Natural killer cell treated with Interleukin-12 subunit alpha and Interleukin-12 subunit beta and Interleukin-15 and Interleukin-18, amount 100 ng/mL, for 72 hours (primary cell): ENCODE data around the gene ARL8B. TPM values are rescaled to one million over a fixed set of nuclear protein-coding genes. Genes with fewer than 3 reads are reported as not detected.

Experiments
- ATAC-seq, 2 donors: fragments of 150-1000 bp; cut with Tn5 transposase in 1 of 2; sonication (Bioruptor Pico), chemical (Tn5 transposase) in 1 of 2; 2 replicates each; pipeline ENCODE4 v1.10.0; 2021
- DNase-seq: peaks from one replicate; pipeline ENCODE4 v3.0.0; 2022; ENCODE audit warnings: low spot score
- H3K27ac Mint-ChIP-seq, 2 donors: 1 replicate in 1 of 2; 2 replicates in 1 of 2; pipeline ENCODE4 v1.8.0; 2022; ENCODE audit warnings: mixed read lengths in 2 of 2, mild to moderate bottlenecking in 1 of 2, moderate library complexity in 1 of 2
- H3K27me3 Mint-ChIP-seq, 2 donors: 1 replicate in 1 of 2; 2 replicates in 1 of 2; pipeline ENCODE4 v1.8.0; 2022; ENCODE audit warnings: mixed read lengths in 2 of 2
- H3K36me3 Mint-ChIP-seq: one replicate; pipeline ENCODE4 v1.8.0; 2022; ENCODE audit warnings: mixed read lengths
- H3K4me1 Mint-ChIP-seq, 2 donors: 1 replicate in 1 of 2; 2 replicates in 1 of 2; pipeline ENCODE4 v1.8.0; 2022; ENCODE audit warnings: low read depth in 2 of 2, mixed read lengths in 2 of 2, mild to moderate bottlenecking in 1 of 2
- H3K4me3 Mint-ChIP-seq: one replicate; pipeline ENCODE4 v1.8.0; 2022; ENCODE audit warnings: mixed read lengths
- H3K9me3 Mint-ChIP-seq: 2 replicates; pipeline ENCODE4 v1.8.0; 2022; ENCODE audit warnings: mixed read lengths
- total RNA-seq, 2 donors: library from RNA; stranded (reverse); gene quantifications; one replicate each; pipeline ENCODE4 v1.2.3, GENCODE V29; 2022

The ARL8B gene
- total RNA-seq, 2 donors from 2014 or later = 77.4 to 80.4 TPM

GRCh38 chr3:5221701-5222100 is 99.6 kb downstream of the ARL8B start:
- peaks cover 16% of the 10 kb centered on the region for H3K36me3 Mint-ChIP-seq
- no peak overlapping the region for H3K4me3 Mint-ChIP-seq
- ATAC-seq (peak in 1 of 2 donors; percentile 43), DNase-seq (no peak)
- no peak overlapping the region for H3K27ac Mint-ChIP-seq
- H3K27me3 Mint-ChIP-seq = no peaks in the 10 kb centered on the region
- peaks cover 0 to 4% of the 10 kb centered on the region in 2 donors for H3K4me1 Mint-ChIP-seq
- H3K9me3 Mint-ChIP-seq = no peaks in the 10 kb centered on the region

DNA sequence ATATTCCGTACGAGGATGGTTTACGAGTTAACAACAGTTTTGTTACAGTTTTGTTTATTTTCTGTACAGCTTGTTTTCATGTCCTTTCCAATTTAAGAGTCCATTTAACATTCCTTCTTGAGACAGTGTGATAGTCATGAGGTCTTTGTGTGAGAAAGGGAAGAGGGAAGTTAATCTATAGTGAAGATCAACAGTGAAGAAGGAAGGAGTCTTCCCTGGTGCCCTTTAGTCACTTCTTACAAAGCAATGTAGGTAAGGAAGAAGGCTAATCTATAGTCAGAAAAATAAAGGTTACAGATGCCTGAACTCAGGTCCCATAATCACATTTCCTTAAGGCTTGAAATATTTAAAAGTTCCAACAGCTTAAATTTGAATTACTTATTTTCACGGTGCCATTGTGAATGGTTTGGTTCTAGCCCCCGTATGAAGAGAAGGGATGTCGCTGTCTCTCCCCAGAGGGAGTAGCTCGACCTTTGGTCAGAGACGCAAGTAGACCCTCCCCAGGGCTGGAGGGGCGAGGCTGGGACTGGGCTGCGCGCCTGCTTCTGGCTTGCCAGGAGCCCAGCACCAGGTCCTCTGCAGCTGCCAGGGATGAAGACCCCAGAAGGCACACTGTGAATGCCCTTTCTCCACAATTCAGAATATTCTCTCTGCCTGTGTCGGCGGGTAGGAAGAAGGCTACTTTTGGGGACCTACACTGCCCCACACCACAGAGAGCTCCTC is 100.4 kb downstream of the ARL8B start:
- no peak overlapping the region for H3K4me3 Mint-ChIP-seq
- peaks cover 0 to 4% of the 10 kb centered on the region in 2 donors for H3K4me1 Mint-ChIP-seq
- ATAC-seq (no peak), DNase-seq (no peak)
- no peaks in the 10 kb centered on the region for H3K27me3 Mint-ChIP-seq
- no peaks in the 10 kb centered on the region for H3K9me3 Mint-ChIP-seq
- H3K36me3 Mint-ChIP-seq = peaks cover 10% of the 10 kb centered on the region
- no peak overlapping the region for H3K27ac Mint-ChIP-seq

DNA sequence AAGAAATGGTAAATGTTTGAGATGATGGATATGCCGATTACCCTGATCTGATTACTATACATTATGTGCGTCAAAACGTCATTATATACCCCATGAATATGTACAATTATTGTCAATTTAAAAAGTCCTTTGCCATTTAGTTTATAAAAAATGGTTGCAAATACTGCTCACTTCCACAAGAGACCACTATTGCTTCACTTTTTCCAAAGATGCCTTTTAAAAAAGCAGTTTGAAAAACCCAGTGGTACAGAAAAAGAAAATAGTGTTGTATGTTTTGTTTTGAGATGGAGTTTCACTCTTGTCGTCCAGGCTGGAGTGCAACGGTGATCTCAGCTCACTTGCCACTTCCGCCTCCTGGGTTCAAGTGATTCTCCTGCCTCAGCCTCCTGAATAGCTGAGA is 104.7 kb downstream of the ARL8B start:
- no peak overlapping the region for H3K27ac Mint-ChIP-seq
- DNase-seq (no peak), ATAC-seq (no peak)
- no peaks in the 10 kb centered on the region for H3K27me3 Mint-ChIP-seq
- H3K4me1 Mint-ChIP-seq = no peaks in the 10 kb centered on the region
- no peaks in the 10 kb centered on the region for H3K9me3 Mint-ChIP-seq
- H3K4me3 Mint-ChIP-seq = no peak overlapping the region
- H3K36me3 Mint-ChIP-seq = peaks cover 5% of the 10 kb centered on the region

DNA sequence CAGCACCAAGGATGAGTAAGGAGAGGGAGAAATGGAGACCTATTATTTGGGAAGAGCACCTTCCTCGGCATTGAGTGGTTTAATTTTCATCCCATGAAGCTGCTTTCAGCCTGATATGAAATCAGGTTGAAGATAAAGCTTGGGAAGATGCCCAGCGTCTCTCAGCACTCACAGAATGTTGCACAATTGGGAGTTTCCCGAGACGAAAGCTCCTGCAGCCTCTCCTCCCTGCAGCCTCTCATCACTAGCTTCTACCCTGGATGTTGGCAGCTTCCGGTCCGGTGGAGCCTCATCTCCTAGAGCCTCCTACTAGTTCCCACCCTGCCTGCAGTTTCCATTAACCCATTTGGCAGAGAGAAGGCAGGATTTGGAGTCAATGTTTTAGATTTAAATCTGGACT is 105.7 kb downstream of the ARL8B start:
- DNase-seq (no peak), ATAC-seq (no peak)
- H3K9me3 Mint-ChIP-seq = no peaks in the 10 kb centered on the region
- no peak overlapping the region for H3K27ac Mint-ChIP-seq
- H3K36me3 Mint-ChIP-seq = no peaks in the 10 kb centered on the region
- no peaks in the 10 kb centered on the region for H3K4me1 Mint-ChIP-seq
- H3K27me3 Mint-ChIP-seq = no peaks in the 10 kb centered on the region
- no peak overlapping the region for H3K4me3 Mint-ChIP-seq

GRCh38 chr3:5229414-5229813 is 107.3 kb downstream of the ARL8B start:
- Mint-ChIP-seq H3K27me3 (no peaks in the 10 kb centered on the region), H3K27ac (no peak overlapping the region), H3K4me3 (no peak overlapping the region), H3K9me3 (no peaks in the 10 kb centered on the region), H3K36me3 (no peaks in the 10 kb centered on the region), H3K4me1 (no peaks in the 10 kb centered on the region)
- DNase-seq (no peak), ATAC-seq (no peak)

Other genes with a start within 250 kb of the ARL8B start
- 100 to 1,000 TPM; 579 to 941 TPM for gene BHLHE40, start 142.9 kb upstream of the ARL8B start, total RNA-seq
- gene EDEM1, start 65.4 kb downstream of the ARL8B start, total RNA-seq = 100 to 1,000 TPM; 109 to 171 TPM